ENCODE results near the gene SGO2.

- TF ChIP-seq POLR2A (IDR thresholded peaks at IDR 0.05; ENCODE audit: low read depth) (no peak), EP300 (IDR thresholded peaks at IDR 0.05) (no peak)
These were observed 100.0 kb downstream of the SGO2 start for GRCh38 chr2:200625958-200626363.
